H54 (cell line): ENCODE measurements around the gene FABP2.
"Not testable (repeated sequence)": the region's sequence is repeated elsewhere in the genome, so short reads cannot be mapped to it uniquely, and the experiment has no call there.

Source experiments
- DNase-seq: peaks from one replicate; pipeline ENCODE4 v3.0.0; 2011; ENCODE audit warnings: low spot score, mixed read lengths; ENCODE audit not compliant: insufficient read length
- FAIRE-seq: peaks from 3 replicates; lab custom pipeline; 2011; peaks lifted over from hg19 to GRCh38; lab: Jason Lieb, UNC
- POLR2A ChIP-seq: IDR thresholded peaks from 2 replicates; pipeline ENCODE4 v1.6.1; 2011; ENCODE audit warnings: low read depth, mild to moderate bottlenecking, low read length

The FABP2 gene

DNA sequence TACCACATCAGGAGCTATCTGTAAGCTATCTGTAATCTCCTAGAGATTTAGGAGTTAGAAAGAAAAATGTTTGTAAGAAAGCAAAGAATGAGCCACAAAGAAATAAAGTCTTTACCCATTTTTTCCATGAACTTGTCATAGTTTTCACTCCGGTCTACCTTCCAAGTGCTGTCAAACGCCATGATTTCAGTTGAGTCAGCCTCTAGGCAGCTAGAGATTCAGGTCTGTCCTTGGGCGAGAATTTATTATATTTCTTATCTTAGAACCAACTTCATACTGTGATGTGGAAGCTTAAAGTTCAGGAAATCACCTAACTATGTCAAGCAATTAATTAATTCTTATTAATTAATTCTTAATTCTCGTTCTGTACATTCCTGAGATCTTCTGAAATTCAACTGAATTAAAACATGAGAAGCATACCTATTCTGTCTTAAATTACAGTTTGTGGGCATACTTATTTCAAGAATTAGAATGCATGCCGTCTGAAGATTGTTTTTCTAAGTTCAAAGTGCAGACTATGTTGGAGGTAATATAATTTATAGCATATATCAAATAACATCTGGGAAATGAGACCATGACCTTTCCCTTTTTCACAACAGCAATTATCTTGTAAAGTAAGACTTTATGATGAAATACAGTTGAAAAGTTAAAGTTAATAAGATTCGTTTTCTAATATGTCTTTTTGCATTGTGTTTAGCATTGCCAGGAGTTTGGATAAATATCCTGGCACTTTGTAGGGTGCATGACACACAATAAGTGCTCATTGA is at the start of gene FABP2:
FABP2 (minus strand) TSS at position 218 of the 767 bp plus-strand sequence; CDS start at position 182, 36 bp downstream.
- FAIRE-seq, result no peak
- TF ChIP-seq POLR2A, result no peak
- DNase-seq, result no peak

GRCh38 chr4:119370951-119371683 is 49.2 kb upstream of the FABP2 start:
- DNase-seq, FAIRE-seq: not testable (repeated sequence)

- not testable (repeated sequence) for DNase-seq
- FAIRE-seq, result peak; percentile 38
Observed at GRCh38 chr4:119370392-119370791, 48.5 kb upstream of the FABP2 start.

- FAIRE-seq, DNase-seq: not testable (repeated sequence)
Observed at GRCh38 chr4:119366802-119367201, 44.9 kb upstream of the FABP2 start.

DNA sequence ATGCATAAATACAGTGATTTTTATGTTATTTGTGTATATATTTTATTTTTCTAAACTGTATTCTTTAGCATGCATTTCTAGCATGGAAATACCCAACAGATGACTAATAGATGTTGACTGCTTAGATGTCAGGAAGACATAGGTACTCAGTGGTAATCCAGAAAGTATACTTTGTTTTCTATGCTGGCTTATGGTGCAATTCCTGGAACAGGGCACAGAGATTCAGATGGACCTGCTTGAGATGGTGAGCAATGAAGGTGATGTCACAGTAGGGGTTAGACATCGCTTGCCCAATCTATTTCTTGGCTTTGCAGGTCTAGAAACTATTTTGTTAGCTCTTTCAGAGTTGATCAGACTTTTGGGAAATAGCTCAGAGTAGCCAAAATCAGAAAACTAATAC is 42.3 kb upstream of the FABP2 start:
- FAIRE-seq, DNase-seq: not testable (repeated sequence)

- FAIRE-seq, DNase-seq: not testable (repeated sequence)
Observed at GRCh38 chr4:119363372-119363771, 41.4 kb upstream of the FABP2 start.

DNA sequence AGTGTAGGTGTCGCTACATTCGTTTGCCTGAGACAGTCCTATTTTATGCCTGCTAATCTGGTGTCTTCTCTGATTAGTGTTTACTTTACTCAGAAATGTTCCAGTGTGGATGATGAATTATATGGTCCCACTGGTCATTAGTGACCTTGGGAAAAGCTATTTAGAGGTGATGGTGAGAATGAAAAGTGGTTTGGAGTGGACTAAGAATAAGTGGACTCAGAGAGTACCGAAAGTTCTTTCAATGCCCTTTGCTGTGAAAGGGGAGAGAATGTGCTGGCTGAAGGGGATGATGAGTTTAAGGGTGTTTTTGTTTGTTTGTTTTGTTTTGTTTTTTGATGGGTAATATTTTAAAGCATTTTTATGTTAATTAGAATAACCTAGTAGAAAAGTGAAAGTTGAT is 40.5 kb upstream of the FABP2 start:
- FAIRE-seq, DNase-seq: not testable (repeated sequence)

GRCh38 chr4:119359873-119360272 is 37.9 kb upstream of the FABP2 start:
- not testable (repeated sequence) for DNase-seq, FAIRE-seq

DNA sequence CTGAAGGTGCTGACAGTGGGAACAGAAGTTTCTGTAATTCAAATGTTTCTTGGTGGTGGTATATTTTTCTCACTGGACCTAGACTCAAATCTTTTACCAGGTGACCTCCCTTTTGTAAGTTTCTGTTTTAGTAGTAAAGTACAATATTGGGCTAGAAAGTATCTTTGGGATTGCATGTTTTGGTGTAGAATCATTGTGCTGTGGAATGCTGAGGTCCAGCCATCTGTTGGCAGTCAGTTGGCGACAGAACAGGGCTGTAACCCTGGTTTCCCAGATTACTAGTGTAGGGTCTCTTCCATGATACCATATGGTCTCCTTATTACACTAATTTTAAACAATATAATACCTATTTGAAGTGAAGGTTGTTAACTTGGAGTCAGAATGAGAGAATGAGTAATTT is 34.9 kb upstream of the FABP2 start:
- not testable (repeated sequence) for DNase-seq, FAIRE-seq

DNA sequence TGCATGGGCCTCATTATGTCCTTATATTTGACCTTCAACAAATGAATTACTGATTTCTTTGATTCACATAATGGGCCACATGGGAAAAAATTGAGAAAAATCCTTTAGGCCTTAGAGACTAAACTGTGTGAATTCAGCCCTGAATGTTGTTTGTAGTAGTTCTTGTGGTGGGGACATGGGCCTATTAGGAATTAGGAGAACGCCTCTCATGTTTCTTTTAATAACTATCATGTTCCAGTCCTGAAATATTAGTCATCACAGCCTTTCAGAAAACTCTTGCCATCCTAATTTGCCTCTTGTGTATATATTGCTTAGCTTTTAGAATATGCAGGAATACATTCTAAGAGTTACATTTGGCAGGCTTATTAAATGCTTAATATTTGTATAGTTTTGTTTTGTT is 34.1 kb upstream of the FABP2 start:
- not testable (repeated sequence) for DNase-seq, FAIRE-seq

GRCh38 chr4:119353364-119353763 is 31.4 kb upstream of the FABP2 start:
- FAIRE-seq, DNase-seq: not testable (repeated sequence)

DNA sequence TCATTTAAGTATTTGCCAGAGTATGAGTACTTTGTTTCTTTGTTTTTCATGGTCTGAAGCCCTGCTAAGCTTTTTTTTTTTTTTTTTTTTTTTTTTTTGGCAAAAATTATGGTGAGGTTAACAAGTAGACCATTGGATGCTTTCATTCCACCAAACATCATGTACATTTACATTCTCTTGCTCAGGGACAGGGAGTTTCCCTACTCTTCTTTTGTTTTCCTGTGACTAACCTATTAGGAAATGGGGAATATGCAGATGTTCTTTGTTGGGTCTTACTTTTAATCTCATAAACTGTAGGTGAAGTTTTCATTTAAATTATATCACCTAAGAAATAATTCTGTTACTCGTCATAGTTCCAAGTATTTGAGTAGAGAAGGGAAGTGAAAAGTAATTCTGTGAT is 26.2 kb upstream of the FABP2 start:
- FAIRE-seq, DNase-seq: not testable (repeated sequence)

DNA sequence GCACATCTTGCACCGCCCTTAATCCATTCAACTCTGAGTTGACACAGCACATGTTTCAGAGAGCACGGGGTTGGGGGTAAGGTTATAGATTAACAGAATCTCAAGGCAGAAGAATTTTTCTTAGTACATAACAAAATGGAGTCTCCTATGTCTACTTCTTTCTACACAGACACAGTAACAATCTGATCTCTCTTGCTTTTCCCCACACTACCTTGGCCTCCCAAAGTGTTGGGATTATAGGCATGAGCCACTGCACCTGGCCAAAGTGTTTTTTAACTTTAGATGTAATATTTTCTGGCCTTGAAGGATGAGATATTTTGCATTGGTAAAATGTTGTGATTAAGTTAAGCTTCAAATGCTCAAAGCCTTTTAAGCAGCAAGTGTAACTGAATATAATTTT is 21.4 kb upstream of the FABP2 start:
- not testable (repeated sequence) for FAIRE-seq, DNase-seq

- DNase-seq, FAIRE-seq: not testable (repeated sequence)
Observed at GRCh38 chr4:119339895-119340294, 18.0 kb upstream of the FABP2 start.

GRCh38 chr4:119337010-119337409 is 15.1 kb upstream of the FABP2 start:
- FAIRE-seq (no peak), DNase-seq (no peak)
- TF ChIP-seq POLR2A, result no peak

DNA sequence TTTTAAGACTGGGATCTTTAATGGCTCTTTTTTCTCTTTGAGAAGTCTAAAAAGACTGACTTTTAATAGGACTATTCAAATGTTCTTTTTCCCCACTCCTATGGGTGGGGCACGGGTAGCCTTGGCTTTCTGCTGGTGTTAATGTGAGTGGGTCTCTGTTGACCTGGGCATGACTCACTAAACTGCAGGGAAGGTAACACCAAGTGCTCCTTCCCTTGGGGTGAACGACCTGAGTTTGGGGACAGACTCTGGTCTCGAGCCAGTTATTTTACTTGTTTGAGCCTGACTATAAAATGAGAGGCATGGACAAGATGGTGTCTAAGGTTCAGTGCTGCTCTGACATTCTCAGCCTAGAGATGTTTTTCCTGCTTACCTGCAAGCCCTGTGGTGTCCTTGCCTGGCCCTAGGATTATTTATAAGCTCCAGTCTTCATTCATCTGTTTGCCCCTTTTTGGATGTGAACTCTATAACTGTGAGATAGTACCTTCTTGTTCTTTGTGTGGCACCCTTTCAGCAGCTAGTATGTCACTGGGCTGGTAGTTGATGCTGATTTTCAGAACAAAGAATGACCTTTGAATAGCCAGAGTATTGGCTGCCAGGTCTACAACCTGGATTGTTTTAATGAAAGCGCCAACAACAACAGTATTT is 14.5 kb upstream of the FABP2 start:
- FAIRE-seq, DNase-seq: not testable (repeated sequence)
